Spleen (tissue), 11 donors: ENCODE measurements around the gene CCDC122. TPM values are rescaled to one million over a fixed set of nuclear protein-coding genes. Genes with fewer than 3 reads are reported as not detected.

Source experiments
- DNase-seq: peaks from one replicate; pipeline ENCODE4 v3.0.0-alpha.2; 2020
- H3K27ac ChIP-seq, 8 donors: fragments of 200-600 bp; sonication (generic) in 7 of 8; 1 replicate in 4 of 8; 2 replicates in 4 of 8; pipeline versions ENCODE4 v1.5.0 to v1.8.0; 2016 to 2021; ENCODE audit warnings: inconsistent platforms in 4 of 8, mild to moderate bottlenecking in 4 of 8, moderate library complexity in 1 of 8
- H3K27me3 ChIP-seq, 7 donors: fragments of 200-600 bp; sonication (generic) in 6 of 7; replicated peaks in 1 of 7; 1 replicate in 4 of 7; 2 replicates in 3 of 7; pipeline versions ENCODE4 v1.5.0 to v1.8.0; 2016 to 2021; ENCODE audit warnings: inconsistent platforms in 3 of 7, mild to moderate bottlenecking in 1 of 7
- H3K36me3 ChIP-seq, 6 donors: fragments of 200-600 bp; sonication (generic) in 5 of 6; 1 replicate in 4 of 6; 2 replicates in 2 of 6; pipeline versions ENCODE4 v1.5.0 to v1.8.0; 2016 to 2021; ENCODE audit warnings: inconsistent platforms in 2 of 6
- H3K4me1 ChIP-seq, 6 donors: fragments of 200-600 bp; sonication (generic) in 5 of 6; 1 replicate in 3 of 6; 2 replicates in 3 of 6; pipeline versions ENCODE4 v1.5.0 to v1.8.0; 2016 to 2021; ENCODE audit warnings: inconsistent platforms in 3 of 6
- H3K4me3 ChIP-seq, 8 donors: fragments of 200-600 bp; sonication (generic) in 7 of 8; 1 replicate in 4 of 8; 2 replicates in 4 of 8; pipeline versions ENCODE4 v1.5.0 to v1.8.0; 2016 to 2021; ENCODE audit warnings: inconsistent platforms in 4 of 8, mild to moderate bottlenecking in 4 of 8, moderate library complexity in 2 of 8
- H3K9me3 ChIP-seq, 8 donors: fragments of 200-600 bp; sonication (generic) in 7 of 8; 1 replicate in 4 of 8; 2 replicates in 4 of 8; pipeline versions ENCODE4 v1.5.0 to v1.8.0; 2016 to 2021; ENCODE audit warnings: inconsistent platforms in 4 of 8
- CTCF ChIP-seq, 11 experiments: fragments of 200-600 bp in 7 of 11; fragments of 450-650 bp in 4 of 11; sonication (generic) in 4 of 11; IDR thresholded peaks in 8 of 11; conservative IDR thresholded peaks in 3 of 11; 1 replicate in 7 of 11; 2 replicates in 4 of 11; pipeline versions ENCODE4 v1.4.0 to v1.8.0; 2016 to 2021; ENCODE audit warnings: antibody characterized with exemption in 11 of 11, inconsistent platforms in 4 of 11, mild to moderate bottlenecking in 1 of 11
- POLR2A ChIP-seq, 3 donors: fragments of 450-650 bp; IDR thresholded peaks; one replicate each; pipeline ENCODE4 v1.5.1; 2017; ENCODE audit warnings: antibody characterized with exemption in 3 of 3, mild to moderate bottlenecking in 1 of 3
- POLR2AphosphoS5 ChIP-seq, 3 donors: sonication (generic); formaldehyde crosslinking; IDR thresholded peaks; one replicate each; pipeline ENCODE4 v1.5.1; 2017; ENCODE audit warnings: antibody characterized with exemption in 3 of 3
- WGBS, 5 donors: extraction: QIAGEN DNeasy Blood & Tissue Kit in 3 of 5; methylation state at CpG; one replicate each; pipeline versions ENCODE4 v1.1.5 to v1.1.7; 2013 to 2018; 5-methylcytosine and 5-hydroxymethylcytosine counted together
- intact Hi-C: fragments of 100-400 bp; cut with DNase I; formaldehyde crosslinking; loops from one replicate; pipeline ENCODE4 v1.15.0; 2023; ENCODE audit warnings: low total_unique reads
- polyA plus RNA-seq, 3 donors: library from polyadenylated mRNA; stranded (reverse); fragments of 200-250 nt; gene quantifications; one replicate each; pipeline ENCODE4 v1.2.1, GENCODE V29; 2013
- total RNA-seq, 7 donors: library from RNA; depleted of rRNA in 3 of 7; stranded (reverse); fragments of >200 nt in 3 of 7; fragmentation: NEBNext Ultra II Directional in 4 of 7; extraction: Animal tissue kit (Norgen Biotek cat#: 25700) in 4 of 7; gene quantifications; one replicate each; pipeline versions ENCODE4 v1.1.0 to v1.2.1, GENCODE V29; 2016 to 2021
- donor health status: healthy with polysubstance abuse.
- donor health status: DM: no; HTN: no; CAD: no; lungs with moderate emphysema.
- donor health status: DM: no; HTN: no; CAD: no.
- donor health status: Bipolar disorder and iron deficiency.
- donor health status: healthy.
- donor health status: DM: no; HTN: no; CAD: no.
- donor health status: DM: yes; HTN: yes; CAD: no.

Gene CCDC122
- total and polyA plus RNA-seq, 10 donors: 3.6 to 10.9 (median 6.4) TPM

- intact Hi-C loops: no loop called here
- TF ChIP-seq CTCF (IDR thresholded peaks at IDR 0.05 in 8 of 11, conservative IDR thresholded peaks at IDR 0.05 in 3 of 11) (no peak), POLR2A (IDR thresholded peaks at IDR 0.05) (no peak), POLR2AphosphoS5 (IDR thresholded peaks at IDR 0.05) (no peak)
- Histone ChIP-seq H3K9me3 (no peaks in the 10 kb centered on the region), H3K36me3 (no peaks in the 10 kb centered on the region), H3K4me3 (no peak overlapping the region), H3K27ac (no peak overlapping the region), H3K27me3 (no peaks in the 10 kb centered on the region), H3K4me1 (no peaks in the 10 kb centered on the region)
- DNase-seq: no peak
- WGBS, 5 donors: 11 to 46% (median 30%) methylated on average over 1 of the region's 1 CpG
Measured at GRCh38 chr13:43822969-43823368, 56.6 kb downstream of the CCDC122 start.

- 83 to 92% (median 86%) methylated on average over 4 of the region's 4 CpGs for WGBS, 5 donors
- Histone ChIP-seq H3K36me3 (no peaks in the 10 kb centered on the region), H3K9me3 (no peaks in the 10 kb centered on the region), H3K4me3 (no peak overlapping the region), H3K27ac (no peak overlapping the region), H3K27me3 (no peaks in the 10 kb centered on the region), H3K4me1 (no peaks in the 10 kb centered on the region)
- intact Hi-C loops: no loop called here
- DNase-seq: no peak
- TF ChIP-seq POLR2AphosphoS5 (IDR thresholded peaks at IDR 0.05) (no peak), POLR2A (IDR thresholded peaks at IDR 0.05) (no peak), CTCF (IDR thresholded peaks at IDR 0.05 in 8 of 11, conservative IDR thresholded peaks at IDR 0.05 in 3 of 11) (no peak)
Measured at GRCh38 chr13:43816401-43816889, 63.1 kb downstream of the CCDC122 start.

DNA sequence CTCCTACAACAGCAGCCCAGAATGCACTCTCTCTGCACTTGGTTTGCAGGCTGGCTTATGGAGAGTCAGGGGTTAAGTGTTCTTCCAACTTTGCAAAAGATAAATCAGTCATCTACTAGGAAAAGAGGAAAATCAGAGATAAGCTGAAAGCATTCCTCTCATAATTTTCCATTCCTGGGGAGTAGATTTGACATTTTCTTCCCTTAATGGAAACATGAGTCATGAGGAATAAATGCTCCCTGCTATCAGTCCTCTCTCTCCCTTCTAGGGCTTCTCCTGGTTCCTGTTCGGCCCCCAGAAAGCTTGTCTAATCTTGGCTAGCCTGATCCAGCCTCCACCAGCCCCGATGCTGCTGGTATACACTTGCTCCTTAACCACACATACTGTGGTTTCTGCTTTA, 64.3 kb downstream of the CCDC122 start:
- WGBS, 5 donors: 56 to 75% (median 61%) methylated on average over 2 of the region's 2 CpGs
- intact Hi-C loops: no loop called here
- DNase-seq: no peak

GRCh38 chr13:43808676-43809075, 70.9 kb downstream of the CCDC122 start:
- intact Hi-C loops: loop anchor here (5.0 to 10.0 kb wide), 2 partner anchors 504 to 1211 kb away; no protein-coding TSS in a partner anchor
- DNase-seq: no peak
- Histone ChIP-seq H3K4me3 (no peak overlapping the region), H3K36me3 (no peaks in the 10 kb centered on the region), H3K9me3 (no peaks in the 10 kb centered on the region), H3K4me1 (peaks cover 0 to 9% (median 2%) of the 10 kb centered on the region in 6 donors), H3K27ac (no peak overlapping the region), H3K27me3 (peaks cover 0 to 4% (median 0%) of the 10 kb centered on the region in 7 donors)
- TF ChIP-seq CTCF (IDR thresholded peaks at IDR 0.05 in 8 of 11, conservative IDR thresholded peaks at IDR 0.05 in 3 of 11): no peak
- TF ChIP-seq POLR2A (IDR thresholded peaks at IDR 0.05): no peak
- TF ChIP-seq POLR2AphosphoS5 (IDR thresholded peaks at IDR 0.05): no peak

More for the DNA sequence above, 64.3 kb downstream of the CCDC122 start:
- no peak overlapping the region for H3K4me3 ChIP-seq
- no peak for TF ChIP-seq POLR2A (IDR thresholded peaks at IDR 0.05)
- TF ChIP-seq CTCF (IDR thresholded peaks at IDR 0.05 in 8 of 11, conservative IDR thresholded peaks at IDR 0.05 in 3 of 11): no peak
- TF ChIP-seq POLR2AphosphoS5 (IDR thresholded peaks at IDR 0.05): no peak
- no peaks in the 10 kb centered on the region for H3K4me1 ChIP-seq
- no peaks in the 10 kb centered on the region for H3K27me3 ChIP-seq
- no peaks in the 10 kb centered on the region for H3K9me3 ChIP-seq
- no peaks in the 10 kb centered on the region for H3K36me3 ChIP-seq
- H3K27ac ChIP-seq: no peak overlapping the region
